ENCODE data around the gene CALR3. TPM values are rescaled to one million over a fixed set of nuclear protein-coding genes. Genes with fewer than 3 reads are reported as not detected.
"Not testable (repeated sequence)": the region's sequence is repeated elsewhere in the genome, so short reads cannot be mapped to it uniquely, and the experiment has no call there.

Gene CALR3
- total RNA-seq, 2 experiments from 2014 or later: not detected

GRCh38 chr19:16454351-16454918 lies 41.5 kb downstream of the CALR3 start:
- peak overlapping the region; percentile 71 for H3K27ac Mint-ChIP-seq

GRCh38 chr19:16452325-16452724 lies 43.6 kb downstream of the CALR3 start:
- no peak overlapping the region for H3K4me3 ChIP-seq (ENCODE audit: low read length)
- intact Hi-C loops (cut with DNase I, micrococcal nuclease): no loop called here
- ChIA-PET POLR2A (no interaction called here), CTCF (no interaction called here)
- H3K36me3 ChIP-seq (ENCODE audit: insufficient read depth, low read length): peaks cover 3% of the 10 kb centered on the region
- no peak for ATAC-seq (ENCODE audit: poor library complexity)
- H3K27me3 ChIP-seq (ENCODE audit: control insufficient read depth in 1 of 2, insufficient read depth in 2 of 2, low read length in 2 of 2): no peaks in the 10 kb centered on the region
- no peaks in the 10 kb centered on the region for H3K27me3 Mint-ChIP-seq
- no peak for DNase-seq
- H3K27ac Mint-ChIP-seq: no peak overlapping the region
- peaks cover 42% of the 10 kb centered on the region for H3K4me1 Mint-ChIP-seq (ENCODE audit: low read depth)
- H3K4me3 Mint-ChIP-seq: no peak overlapping the region
- H3K9me3 ChIP-seq (ENCODE audit: control insufficient read depth in 1 of 2, insufficient read depth in 1 of 2, low read length in 2 of 2): no peaks in the 10 kb centered on the region
- H3K36me3 Mint-ChIP-seq (ENCODE audit: low read depth): peaks cover 16% of the 10 kb centered on the region
- no peak for TF ChIP-seq CTCF (IDR thresholded peaks at IDR 0.05)
- H3K27ac ChIP-seq (ENCODE audit: low read depth in 1 of 2, low read length in 2 of 2): no peak overlapping the region
- no peaks in the 10 kb centered on the region for H3K9me3 Mint-ChIP-seq
- peaks cover 31% of the 10 kb centered on the region for H3K4me1 ChIP-seq (ENCODE audit: insufficient read depth, low read length)

More at GRCh38 chr19:16454351-16454918, 41.5 kb downstream of the CALR3 start:
- intact Hi-C loops (cut with DNase I, micrococcal nuclease): no loop called here
- H3K4me1 ChIP-seq (ENCODE audit: insufficient read depth, low read length): peaks cover 42% of the 10 kb centered on the region
- H3K36me3 ChIP-seq (ENCODE audit: insufficient read depth, low read length): peaks cover 3% of the 10 kb centered on the region
- peaks cover 5% of the 10 kb centered on the region for H3K36me3 Mint-ChIP-seq (ENCODE audit: low read depth)
- ATAC-seq (ENCODE audit: poor library complexity): no peak
- peaks cover 46% of the 10 kb centered on the region for H3K4me1 Mint-ChIP-seq (ENCODE audit: low read depth)
- no peak for DNase-seq
- no peaks in the 10 kb centered on the region for H3K9me3 Mint-ChIP-seq
- H3K4me3 Mint-ChIP-seq: no peak overlapping the region
- no peaks in the 10 kb centered on the region for H3K27me3 Mint-ChIP-seq
- H3K27me3 ChIP-seq (ENCODE audit: control insufficient read depth in 1 of 2, insufficient read depth in 2 of 2, low read length in 2 of 2): no peaks in the 10 kb centered on the region
- no peak for TF ChIP-seq CTCF (IDR thresholded peaks at IDR 0.05)
- ChIA-PET CTCF (no interaction called here), POLR2A (no interaction called here)
- no peak overlapping the region for H3K27ac ChIP-seq (ENCODE audit: low read depth in 1 of 2, low read length in 2 of 2)
- no peak overlapping the region for H3K4me3 ChIP-seq (ENCODE audit: low read length)
- H3K9me3 ChIP-seq (ENCODE audit: control insufficient read depth in 1 of 2, insufficient read depth in 1 of 2, low read length in 2 of 2): no peaks in the 10 kb centered on the region

GRCh38 chr19:16449330-16449961 lies 46.5 kb downstream of the CALR3 start:
- no peaks in the 10 kb centered on the region for H3K27me3 Mint-ChIP-seq
- H3K4me1 ChIP-seq (ENCODE audit: insufficient read depth, low read length): peaks cover 37% of the 10 kb centered on the region

GRCh38 chr19:16448872-16449271 lies 47.1 kb downstream of the CALR3 start:
- H3K4me1 ChIP-seq (ENCODE audit: insufficient read depth, low read length): peaks cover 37% of the 10 kb centered on the region
- H3K27ac ChIP-seq (ENCODE audit: low read depth in 1 of 2, low read length in 2 of 2); H3K4me3 Mint-ChIP-seq; DNase-seq; H3K27me3 ChIP-seq (ENCODE audit: control insufficient read depth in 1 of 2, insufficient read depth in 2 of 2, low read length in 2 of 2); intact Hi-C loops (cut with DNase I, micrococcal nuclease); H3K9me3 Mint-ChIP-seq; H3K4me3 ChIP-seq (ENCODE audit: low read length); ATAC-seq (ENCODE audit: poor library complexity); H3K9me3 ChIP-seq (ENCODE audit: control insufficient read depth in 1 of 2, insufficient read depth in 1 of 2, low read length in 2 of 2); H3K27me3 Mint-ChIP-seq; H3K36me3 ChIP-seq (ENCODE audit: insufficient read depth, low read length); CTCF ChIA-PET: not testable (repeated sequence)
- Mint-ChIP-seq H3K36me3 (ENCODE audit: low read depth) (peaks cover 23% of the 10 kb centered on the region), H3K27ac (peak overlapping the region; percentile 63), H3K4me1 (ENCODE audit: low read depth) (peaks cover 56% of the 10 kb centered on the region)
- POLR2A ChIA-PET: interaction anchor here (0.6 kb wide), 1 partner anchor 183 kb away, joined by 3 read pairs; no protein-coding TSS in a partner anchor

More at GRCh38 chr19:16449330-16449961, 46.5 kb downstream of the CALR3 start:
- intact Hi-C loops (cut with DNase I, micrococcal nuclease): no loop called here
- ChIA-PET CTCF (no interaction called here), POLR2A (interaction anchor here (0.6 kb wide), 1 partner anchor 183 kb away, joined by 3 read pairs; no protein-coding TSS in a partner anchor)
- DNase-seq: peak in 4 of 14 experiments; percentile 26 to 83 (median 74)
- Mint-ChIP-seq H3K36me3 (ENCODE audit: low read depth) (peaks cover 17% of the 10 kb centered on the region), H3K4me1 (ENCODE audit: low read depth) (peaks cover 54% of the 10 kb centered on the region), H3K27ac (peak overlapping the region; percentile 63), H3K9me3 (no peaks in the 10 kb centered on the region), H3K4me3 (peak overlapping the region; percentile 18)
- H3K9me3 ChIP-seq (ENCODE audit: control insufficient read depth in 1 of 2, insufficient read depth in 1 of 2, low read length in 2 of 2): no peaks in the 10 kb centered on the region
- no peaks in the 10 kb centered on the region for H3K36me3 ChIP-seq (ENCODE audit: insufficient read depth, low read length)
- no peak for TF ChIP-seq CTCF (IDR thresholded peaks at IDR 0.05)
- no peaks in the 10 kb centered on the region for H3K27me3 ChIP-seq (ENCODE audit: control insufficient read depth in 1 of 2, insufficient read depth in 2 of 2, low read length in 2 of 2)
- peak; percentile 86 for ATAC-seq (ENCODE audit: poor library complexity)
- no peak overlapping the region for H3K27ac ChIP-seq (ENCODE audit: low read depth in 1 of 2, low read length in 2 of 2)
- H3K4me3 ChIP-seq (ENCODE audit: low read length): no peak overlapping the region

All from CD4-positive, alpha-beta T cell (primary cell).